ENCODE data around the gene KRT4.
"Not testable (repeated sequence)": the region's sequence is repeated elsewhere in the genome, so short reads cannot be mapped to it uniquely, and the experiment has no call there.

KRT4 gene

GRCh38 chr12:52795332-52795674 is 18.6 kb downstream of the KRT4 start:
- in situ Hi-C loops (cut with MboI; ENCODE audit: low sequenced_read_pairs) = not testable (repeated sequence)

DNA sequence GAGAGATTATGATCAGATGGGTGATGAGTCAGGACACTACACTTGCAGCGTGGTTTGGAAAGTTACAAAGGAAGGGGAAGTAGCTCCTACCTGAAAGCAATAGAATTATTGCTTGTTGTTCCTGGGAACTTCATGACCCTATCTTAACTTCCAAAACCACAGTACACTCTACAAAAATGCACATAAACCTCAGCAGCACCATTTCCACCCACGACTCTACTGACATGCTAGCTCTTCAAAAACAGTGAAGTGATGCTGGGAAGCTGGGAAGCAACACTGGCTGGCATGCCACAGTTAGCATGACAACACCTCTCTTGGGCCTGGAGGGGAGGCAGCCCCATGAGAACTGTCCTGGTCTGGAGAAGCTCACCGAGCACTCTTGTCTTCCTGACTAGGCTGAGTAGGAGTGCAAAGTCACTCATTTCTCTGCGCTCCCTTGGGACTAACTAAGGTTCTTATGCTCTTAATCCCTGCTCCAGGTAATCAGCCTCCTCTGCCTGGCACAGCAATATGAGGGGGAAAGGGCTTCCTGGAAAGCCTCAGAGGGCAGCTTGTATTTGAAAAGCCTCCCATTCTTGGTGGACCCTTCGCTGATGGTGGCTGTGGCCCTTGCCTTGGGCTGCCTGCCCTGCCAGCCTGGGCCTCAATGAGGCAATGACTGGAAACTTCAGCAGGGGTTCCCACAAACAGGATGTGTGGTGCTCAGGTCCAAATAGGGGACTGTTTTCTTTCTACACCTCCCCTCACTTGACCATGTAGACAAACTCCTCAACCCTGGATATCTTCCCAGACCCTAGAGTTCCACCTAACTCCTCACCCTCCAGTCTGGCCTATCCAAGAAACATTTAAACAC is 19.2 kb downstream of the KRT4 start:
- in situ Hi-C loops (cut with MboI; ENCODE audit: low sequenced_read_pairs) = no loop called here

- in situ Hi-C loops (cut with MboI; ENCODE audit: low sequenced_read_pairs) = no loop called here
Observed at GRCh38 chr12:52792185-52793029, 21.5 kb downstream of the KRT4 start.

GRCh38 chr12:52791271-52792184 is 22.4 kb downstream of the KRT4 start:
- in situ Hi-C loops (cut with MboI; ENCODE audit: low sequenced_read_pairs) = no loop called here

- in situ Hi-C loops (cut with MboI; ENCODE audit: low sequenced_read_pairs) = no loop called here
Observed at GRCh38 chr12:52790427-52791270, 23.3 kb downstream of the KRT4 start.

DNA sequence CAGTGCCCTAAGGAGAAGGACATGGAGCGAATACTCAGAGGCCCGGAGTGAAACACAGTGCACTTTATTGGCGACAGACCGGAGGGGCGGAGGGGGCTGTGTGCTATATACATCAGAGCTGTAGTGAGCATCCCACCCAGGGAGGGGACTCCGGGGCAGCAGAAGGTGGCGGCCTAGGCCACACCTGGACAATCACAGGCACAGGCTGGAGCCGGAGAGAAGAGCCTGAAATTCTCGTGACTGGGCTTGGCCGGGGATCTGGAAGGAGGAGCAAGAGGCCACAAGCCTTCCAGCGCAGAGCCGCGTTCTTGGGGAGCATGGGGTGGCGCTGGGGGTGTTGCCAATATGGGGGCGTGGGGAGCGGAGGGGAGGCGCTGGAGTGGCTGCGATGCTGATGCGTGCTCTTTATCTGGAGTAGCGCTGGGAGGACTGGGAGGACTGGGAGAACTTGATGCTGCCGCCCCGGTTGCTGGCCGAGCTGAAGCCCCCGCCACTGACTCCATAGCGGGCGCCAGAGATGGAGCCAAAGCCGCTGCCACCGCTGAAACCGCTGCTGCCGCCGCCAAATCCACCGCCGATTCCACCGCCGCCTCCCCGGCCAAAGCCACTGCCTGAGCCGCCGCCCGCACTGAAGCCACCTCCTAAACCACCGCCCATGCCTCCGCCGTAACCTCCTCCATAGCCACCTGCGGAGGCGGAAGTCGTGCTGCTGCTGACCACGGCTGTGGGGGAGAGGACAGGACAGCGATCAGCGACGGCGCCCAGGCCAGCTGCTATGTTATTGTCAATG is 24.1 kb downstream of the KRT4 start:
- in situ Hi-C loops (cut with MboI; ENCODE audit: low sequenced_read_pairs) = no loop called here

GRCh38 chr12:52788876-52789636 is 24.9 kb downstream of the KRT4 start:
- in situ Hi-C loops (cut with MboI; ENCODE audit: low sequenced_read_pairs) = no loop called here

DNA sequence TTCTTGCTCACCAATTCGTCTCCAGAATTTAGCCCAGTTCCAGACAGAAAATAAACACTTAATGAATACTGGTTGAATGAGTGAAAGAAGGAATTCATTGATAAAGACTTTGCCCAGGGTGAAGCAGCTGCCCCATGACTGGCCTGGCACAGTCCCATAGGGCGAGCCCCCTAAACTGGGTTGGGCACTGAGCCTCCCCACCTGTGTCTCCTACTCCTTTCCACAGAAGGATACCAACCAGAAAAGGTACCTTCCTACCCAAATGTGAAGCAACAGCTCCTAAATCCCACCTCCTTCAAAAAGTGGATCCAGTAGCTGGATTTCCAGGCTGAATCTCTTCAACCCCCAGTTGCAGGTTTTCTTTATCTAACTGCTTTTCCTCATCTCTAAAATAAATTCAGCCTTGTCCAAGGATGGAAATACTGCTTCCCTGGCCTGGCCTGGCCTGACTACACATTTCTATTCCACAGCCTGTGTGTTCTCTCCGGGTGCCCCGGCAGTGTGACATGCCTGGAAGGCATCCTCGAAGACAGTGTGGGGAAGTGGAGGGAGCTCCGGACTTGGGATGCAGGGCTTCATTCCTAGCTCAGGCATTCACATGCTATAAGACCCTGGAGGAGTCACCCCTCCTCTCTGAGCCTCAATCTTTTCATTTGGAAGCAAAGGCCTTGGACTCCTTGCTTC is 25.6 kb downstream of the KRT4 start:
- in situ Hi-C loops (cut with MboI; ENCODE audit: low sequenced_read_pairs) = no loop called here

DNA sequence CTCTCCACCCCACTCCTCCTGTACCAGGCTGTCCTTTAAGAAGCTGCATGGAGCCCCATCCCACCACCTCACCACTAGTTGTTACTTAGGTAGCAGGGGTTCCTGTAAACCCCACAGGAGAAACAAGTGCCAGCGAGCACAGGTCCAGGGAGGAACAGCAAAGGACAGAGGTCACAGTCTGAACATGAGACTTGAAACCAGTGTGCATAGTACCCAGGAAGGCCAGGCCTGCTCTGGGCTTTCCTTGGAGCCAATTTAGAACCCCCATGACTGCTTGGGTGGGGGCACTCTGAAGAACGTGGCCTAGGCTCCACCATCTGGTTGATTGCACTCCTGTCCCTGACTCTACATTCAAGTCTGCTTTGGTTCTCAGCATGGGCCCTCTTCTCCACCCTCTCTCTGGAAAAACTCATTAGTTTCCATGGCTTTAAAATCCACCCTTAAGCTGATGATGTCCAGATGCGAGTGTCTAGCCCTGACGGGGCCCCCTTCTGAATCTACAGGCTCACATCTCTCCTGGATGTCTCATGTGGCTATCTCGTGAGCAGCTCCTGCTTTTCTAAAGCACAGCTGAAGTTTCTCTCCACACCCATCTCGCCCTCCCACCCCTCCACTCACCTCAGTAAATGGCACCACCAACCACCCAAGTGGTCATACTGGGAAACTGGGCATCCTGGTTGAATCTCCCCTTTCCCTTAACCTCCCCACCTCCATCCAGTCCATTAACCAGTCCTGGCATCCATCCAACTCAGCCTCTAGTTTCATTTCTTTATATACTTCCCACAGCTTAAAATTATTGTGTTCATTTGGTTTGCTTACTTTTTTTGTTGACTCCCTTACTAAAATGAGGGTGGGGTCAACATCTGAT is 26.4 kb downstream of the KRT4 start:
- in situ Hi-C loops (cut with MboI; ENCODE audit: low sequenced_read_pairs) = no loop called here

- in situ Hi-C loops (cut with MboI; ENCODE audit: low sequenced_read_pairs) = no loop called here
Observed at GRCh38 chr12:52784909-52785308, 29.0 kb downstream of the KRT4 start.

DNA sequence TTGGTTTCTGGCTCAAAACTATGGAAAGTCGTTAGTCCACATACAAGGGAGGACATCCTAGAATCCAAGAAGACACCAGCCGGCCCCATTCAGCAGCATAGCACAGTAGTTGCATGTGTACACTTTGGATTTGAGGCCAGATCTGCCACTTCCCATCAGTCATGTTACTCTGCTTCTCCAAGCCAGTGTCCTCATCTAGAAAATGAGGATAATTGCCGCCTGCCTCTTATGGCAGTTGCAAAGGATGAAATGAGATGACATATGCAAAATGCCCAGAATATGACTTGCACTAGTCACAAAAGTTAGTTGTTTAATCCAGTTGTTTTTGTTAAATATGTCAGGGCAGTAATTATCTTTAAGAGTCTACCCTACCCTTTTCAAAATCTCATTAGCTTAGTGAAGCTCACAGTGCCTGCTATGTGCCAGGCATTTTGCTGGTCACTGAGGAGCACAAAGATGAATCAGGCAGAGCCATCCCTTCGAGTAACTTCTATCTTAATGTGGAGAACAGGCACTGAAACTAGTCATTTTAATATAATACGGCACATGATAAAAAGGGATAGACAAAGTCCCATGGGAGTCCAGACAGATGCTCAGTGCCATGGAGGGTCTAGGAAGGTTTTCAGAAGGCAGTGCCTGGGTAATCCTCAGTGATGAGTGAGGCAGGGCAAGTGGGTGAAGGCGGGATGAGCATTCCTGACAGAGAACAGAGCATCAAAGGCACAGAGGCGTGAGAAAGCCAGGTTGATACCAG is 30.2 kb downstream of the KRT4 start:
- in situ Hi-C loops (cut with MboI; ENCODE audit: low sequenced_read_pairs) = no loop called here

DNA sequence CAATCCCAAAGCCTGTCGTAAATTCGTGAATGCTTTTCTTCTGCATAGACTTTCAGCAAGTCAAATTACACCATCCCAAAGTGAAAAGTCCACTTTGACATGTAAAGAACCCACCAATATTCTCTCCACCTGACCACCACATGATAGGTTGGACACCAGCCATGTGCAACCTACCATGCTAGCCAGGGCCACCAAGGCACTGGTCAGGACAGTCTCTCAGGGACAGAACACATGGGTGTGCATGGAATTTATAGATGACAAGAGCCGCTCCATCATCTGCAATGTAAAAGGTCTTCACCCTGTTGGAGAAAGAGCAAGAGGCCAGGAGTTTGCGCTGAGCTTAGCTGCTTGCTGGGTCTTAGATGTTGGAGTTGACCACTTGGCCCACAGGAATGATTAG is 31.4 kb downstream of the KRT4 start:
- in situ Hi-C loops (cut with MboI; ENCODE audit: low sequenced_read_pairs) = no loop called here

DNA sequence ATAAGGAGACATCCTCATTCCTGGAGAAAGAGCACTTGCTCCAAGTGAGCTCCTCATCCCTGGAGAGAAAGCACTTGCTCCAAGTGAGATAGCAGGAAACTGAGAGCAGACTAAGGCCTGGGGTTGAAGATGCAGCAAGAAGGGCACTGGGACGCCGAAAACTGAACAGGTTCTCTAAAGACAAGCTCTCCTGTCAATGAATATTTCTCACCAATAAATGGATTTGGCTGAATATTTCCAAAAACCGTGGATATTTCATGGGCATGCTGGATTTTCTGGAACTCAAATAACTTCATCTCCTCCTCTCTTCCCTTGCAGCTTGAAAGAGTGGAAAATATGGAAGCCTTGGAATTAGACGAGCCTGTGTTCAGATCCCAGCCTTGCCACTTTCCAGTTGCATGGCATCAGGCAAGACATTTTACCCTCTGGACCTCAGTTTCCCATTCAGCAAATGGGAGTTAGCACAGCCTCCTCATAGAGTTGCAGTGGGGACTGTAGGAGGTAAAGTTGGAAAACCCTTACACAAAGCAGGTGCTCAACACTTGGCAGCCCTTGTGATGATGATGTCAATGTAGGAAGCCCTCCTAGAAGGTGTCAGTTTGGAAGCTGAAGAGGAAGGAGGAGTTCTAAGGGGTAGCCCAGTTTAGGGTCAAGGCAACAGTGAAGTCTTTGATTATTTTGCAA is 32.4 kb downstream of the KRT4 start:
- in situ Hi-C loops (cut with MboI; ENCODE audit: low sequenced_read_pairs) = no loop called here

DNA sequence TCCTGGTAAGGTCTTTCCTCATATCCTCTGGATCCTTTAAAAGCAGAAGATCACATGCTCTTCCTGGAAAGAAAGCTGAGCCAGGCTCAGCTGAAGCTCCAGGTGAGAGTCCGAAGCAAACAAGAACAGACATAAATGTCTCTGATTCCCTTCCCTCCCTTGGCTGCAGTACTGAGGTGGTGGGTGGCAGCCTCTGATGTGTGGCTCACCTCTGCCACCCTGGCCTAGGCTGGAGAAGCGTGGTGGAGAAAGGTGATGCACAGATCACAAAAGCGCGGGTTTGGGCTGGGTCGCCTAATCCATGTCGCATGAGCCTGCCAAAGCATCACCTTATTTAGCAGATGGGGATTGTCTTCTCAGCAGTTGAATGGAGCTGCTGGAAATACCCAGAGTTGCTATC is 34.0 kb downstream of the KRT4 start:
- in situ Hi-C loops (cut with MboI; ENCODE audit: low sequenced_read_pairs) = no loop called here

DNA sequence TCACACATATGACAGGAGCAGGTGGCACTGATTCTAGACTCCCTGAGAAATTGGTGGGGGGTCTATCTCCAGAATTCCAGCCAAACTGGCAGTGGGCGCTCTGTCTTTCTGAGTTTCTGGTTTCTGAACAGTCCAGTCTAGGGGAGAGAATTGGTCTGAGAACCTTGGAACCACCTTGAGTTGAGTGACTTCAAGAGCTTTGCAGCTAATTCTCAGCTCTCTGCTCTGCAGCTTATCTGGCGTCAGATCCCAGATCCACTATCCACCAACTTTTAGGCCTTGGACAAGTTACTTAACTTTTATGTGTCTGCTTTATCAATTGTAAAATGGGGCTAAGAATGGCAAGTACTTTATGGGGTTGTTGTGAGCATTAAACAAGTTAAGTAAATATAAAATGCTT is 35.1 kb downstream of the KRT4 start:
- in situ Hi-C loops (cut with MboI; ENCODE audit: low sequenced_read_pairs) = no loop called here

- in situ Hi-C loops (cut with MboI; ENCODE audit: low sequenced_read_pairs) = no loop called here
Observed at GRCh38 chr12:52777566-52777965, 36.4 kb downstream of the KRT4 start.
